Sciatic nerve (tissue), 2 donors: ENCODE measurements around the gene NOP9. TPM values are rescaled to one million over a fixed set of nuclear protein-coding genes. Genes with fewer than 3 reads are reported as not detected.

Experiments
- ATAC-seq: fragments of 200-7000 bp; cut with Tn5 transposase; one replicate; pipeline ENCODE4 v1.9.1; 2020; ENCODE audit warnings: mild to moderate bottlenecking, moderate library complexity
- DNase-seq: peaks from one replicate; pipeline ENCODE4 v3.0.0-alpha.2; 2020; ENCODE audit warnings: low spot score
- intact Hi-C: fragments of 100-400 bp; cut with DNase I; formaldehyde crosslinking; loops from one replicate; pipeline ENCODE4 v1.14.2; 2022
- total RNA-seq: library from RNA; stranded (reverse); fragmentation: NEBNext Ultra II Directional; extraction: Animal tissue kit (Norgen Biotek cat#: 25700); gene quantifications from one replicate; pipeline ENCODE4 v1.2.1, GENCODE V29; 2021
- donor health status: DM: no; HTN: no; CAD: no.
- donor health status: DM: no; HTN: no; CAD: no.

The NOP9 gene
- total RNA-seq, 1 donor from 2014 or later: 21.4 TPM

- no peak for DNase-seq
- intact Hi-C loops: no loop called here
- ATAC-seq: no peak
Measured at GRCh38 chr14:24300326-24300980, 803 bp downstream of the NOP9 start.

GRCh38 chr14:24304019-24304387, 4.4 kb downstream of the NOP9 start:
- intact Hi-C loops: no loop called here
- ATAC-seq (no peak), DNase-seq (no peak)

- no peak for ATAC-seq
- intact Hi-C loops: no loop called here
- no peak for DNase-seq
Measured at GRCh38 chr14:24307156-24307574, 7.5 kb downstream of the NOP9 start.

GRCh38 chr14:24307575-24308341, 8.1 kb downstream of the NOP9 start, which contains the start of gene CIDEB:
Gene CIDEB (minus strand): TSS chr14:24307977. CDS start chr14:24307858, 119 bp downstream.
- ATAC-seq (peak; percentile 51), DNase-seq (peak; percentile 75)
- intact Hi-C loops: no loop called here

- intact Hi-C loops: no loop called here
- no peak for ATAC-seq
Measured at GRCh38 chr14:24308342-24309124, 8.9 kb downstream of the NOP9 start.

GRCh38 chr14:24309538-24310264, 10.1 kb downstream of the NOP9 start, which contains the start of gene LTB4R2:
Gene LTB4R2 (plus strand): TSS chr14:24310140. CDS start chr14:24310665, 525 bp downstream.
- ATAC-seq (no peak), DNase-seq (no peak)
- intact Hi-C loops: no loop called here

More at GRCh38 chr14:24308342-24309124, 8.9 kb downstream of the NOP9 start:
- DNase-seq: no peak

- DNase-seq: no peak
Measured at GRCh38 chr14:24310265-24310645, 10.6 kb downstream of the NOP9 start.

GRCh38 chr14:24310646-24311604, 11.3 kb downstream of the NOP9 start, which contains the start of gene LTB4R:
Gene LTB4R (plus strand): TSS chr14:24311502. CDS start chr14:24315652, 4,150 bp downstream.
- peak; percentile 80 for DNase-seq
- intact Hi-C loops: no loop called here
- ATAC-seq: peak; percentile 67

More at GRCh38 chr14:24310265-24310645, 10.6 kb downstream of the NOP9 start:
- intact Hi-C loops: no loop called here
- no peak for ATAC-seq

GRCh38 chr14:24311837-24312615, 12.4 kb downstream of the NOP9 start:
- DNase-seq: no peak
- intact Hi-C loops: no loop called here
- peak; percentile 3 for ATAC-seq

GRCh38 chr14:24312736-24313507, 13.3 kb downstream of the NOP9 start:
- intact Hi-C loops: no loop called here
- no peak for ATAC-seq
- no peak for DNase-seq

GRCh38 chr14:24313913-24314312, 14.3 kb downstream of the NOP9 start:
- DNase-seq: no peak
- ATAC-seq: no peak
- intact Hi-C loops: no loop called here

GRCh38 chr14:24314377-24315193, 14.9 kb downstream of the NOP9 start:
- no peak for DNase-seq
- no peak for ATAC-seq
- intact Hi-C loops: no loop called here

- ATAC-seq (no peak), DNase-seq (no peak)
- intact Hi-C loops: no loop called here
Measured at GRCh38 chr14:24315243-24315806, 15.7 kb downstream of the NOP9 start.

- ATAC-seq (peak; percentile 33), DNase-seq (no peak)
- intact Hi-C loops: no loop called here
Measured at GRCh38 chr14:24315807-24316596, 16.4 kb downstream of the NOP9 start.
